VCaP (cell line): ENCODE results near the gene KRTAP19-7.

Experiments used
- H3K27ac ChIP-seq: fragments of 450-650 bp; 2 replicates; pipeline ENCODE4 v1.5.1; 2017
- TF ChIP-seq, protein P1 (sequence below): fragments of 450-650 bp; conservative IDR thresholded peaks from 2 replicates; pipeline ENCODE4 v1.5.1; 2017; ENCODE audit warnings: mild to moderate bottlenecking, moderate library complexity

KRTAP19-7 gene

GRCh38 chr21:30552782-30553181 is 8.3 kb downstream of the KRTAP19-7 start:
- H3K27ac ChIP-seq: no peak overlapping the region
- TF ChIP-seq, protein P1, sequence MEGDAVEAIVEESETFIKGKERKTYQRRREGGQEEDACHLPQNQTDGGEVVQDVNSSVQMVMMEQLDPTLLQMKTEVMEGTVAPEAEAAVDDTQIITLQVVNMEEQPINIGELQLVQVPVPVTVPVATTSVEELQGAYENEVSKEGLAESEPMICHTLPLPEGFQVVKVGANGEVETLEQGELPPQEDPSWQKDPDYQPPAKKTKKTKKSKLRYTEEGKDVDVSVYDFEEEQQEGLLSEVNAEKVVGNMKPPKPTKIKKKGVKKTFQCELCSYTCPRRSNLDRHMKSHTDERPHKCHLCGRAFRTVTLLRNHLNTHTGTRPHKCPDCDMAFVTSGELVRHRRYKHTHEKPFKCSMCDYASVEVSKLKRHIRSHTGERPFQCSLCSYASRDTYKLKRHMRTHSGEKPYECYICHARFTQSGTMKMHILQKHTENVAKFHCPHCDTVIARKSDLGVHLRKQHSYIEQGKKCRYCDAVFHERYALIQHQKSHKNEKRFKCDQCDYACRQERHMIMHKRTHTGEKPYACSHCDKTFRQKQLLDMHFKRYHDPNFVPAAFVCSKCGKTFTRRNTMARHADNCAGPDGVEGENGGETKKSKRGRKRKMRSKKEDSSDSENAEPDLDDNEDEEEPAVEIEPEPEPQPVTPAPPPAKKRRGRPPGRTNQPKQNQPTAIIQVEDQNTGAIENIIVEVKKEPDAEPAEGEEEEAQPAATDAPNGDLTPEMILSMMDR: no peak

DNA sequence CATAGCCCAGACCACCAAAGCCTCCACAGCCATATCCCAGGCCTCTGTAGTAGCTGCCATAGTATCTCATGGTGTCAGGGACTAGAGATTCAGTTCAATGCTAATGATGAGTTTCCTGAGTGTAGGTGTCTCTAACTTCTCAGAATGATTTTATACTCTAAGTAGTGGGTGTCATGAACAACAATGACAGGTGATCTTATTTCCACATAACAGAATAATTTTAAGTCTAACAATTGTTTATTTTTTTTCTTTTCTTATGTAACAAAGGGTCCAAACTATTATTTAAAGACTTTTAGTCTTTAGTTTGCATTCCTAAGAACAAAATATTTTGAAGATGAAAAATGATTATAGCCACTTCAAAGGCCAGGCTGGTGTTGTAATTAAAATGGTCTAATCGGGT is 19.4 kb downstream of the KRTAP19-7 start, which contains the start of gene KRTAP19-6:
TSS of gene KRTAP19-6 (minus strand) at position 101 of the 400 bp plus-strand sequence. CDS start at position 70, 31 bp downstream.
- H3K27ac ChIP-seq: no peak within 1 kb of the TSS
- TF ChIP-seq, protein P1: no peak

DNA sequence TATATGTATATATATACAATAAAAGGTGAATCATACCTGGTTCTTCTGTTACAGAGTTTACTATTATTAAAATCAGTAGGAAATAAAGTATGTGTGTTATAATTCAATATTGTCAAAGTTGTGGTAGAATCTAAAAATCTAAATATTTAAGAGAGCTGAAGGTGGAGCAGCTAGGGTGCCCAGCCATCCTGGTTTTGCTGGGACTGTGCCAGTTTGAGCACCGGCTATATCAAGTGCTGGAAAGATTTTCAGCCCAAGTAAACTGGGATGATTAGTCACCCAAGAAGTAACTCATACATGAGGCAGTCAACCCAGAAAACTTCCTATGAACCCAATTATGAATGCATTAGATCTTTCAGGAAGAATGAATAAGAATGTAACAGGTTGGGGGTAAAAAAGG is 42.2 kb downstream of the KRTAP19-7 start:
- H3K27ac ChIP-seq: no peak overlapping the region
- TF ChIP-seq, protein P1: no peak

DNA sequence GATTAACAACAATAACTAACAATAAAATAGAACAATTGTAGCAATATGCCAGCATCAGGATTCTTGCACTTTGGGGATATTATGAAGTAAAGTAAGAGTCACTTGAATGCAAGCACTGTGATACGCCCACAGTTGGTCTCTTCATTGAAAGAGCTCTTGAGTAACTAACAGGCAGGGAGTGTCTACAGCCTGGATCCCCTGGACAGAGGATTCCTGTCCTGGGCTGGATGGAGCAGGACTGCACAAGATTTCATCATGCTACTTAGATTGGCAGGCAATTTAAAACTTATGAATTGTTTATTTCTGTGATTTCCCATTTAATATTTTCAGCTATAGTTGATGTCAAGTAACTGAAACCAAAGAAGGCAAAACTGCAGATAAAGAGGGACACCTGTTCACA is 45.4 kb downstream of the KRTAP19-7 start:
- TF ChIP-seq, protein P1: no peak
- no peak overlapping the region for H3K27ac ChIP-seq
